Testis (tissue), 2 donors: Measurements from ENCODE around the gene RNGTT.

Experiments used
- CTCF ChIP-seq, 3 experiments: fragments of 450-650 bp in 2 of 3; fragments of 200-600 bp in 1 of 3; sonication (generic) in 1 of 3; IDR thresholded peaks; one replicate each; pipeline ENCODE4 v1.5.1; 2016 to 2019; ENCODE audit warnings: antibody characterized with exemption in 3 of 3, mild to moderate bottlenecking in 2 of 3, moderate library complexity in 1 of 3
- POLR2A ChIP-seq: fragments of 450-650 bp; IDR thresholded peaks from one replicate; pipeline ENCODE4 v1.6.1; 2017; ENCODE audit warnings: antibody characterized with exemption, mild to moderate bottlenecking, moderate library complexity

GRCh38 chr6:89007209-89008000 lies 44.0 kb upstream of the RNGTT start:
- TF ChIP-seq CTCF (IDR thresholded peaks at IDR 0.05), result no peak
- TF ChIP-seq POLR2A, result no peak
